ENCODE data around the gene DYRK3.

The DYRK3 gene

GRCh38 chr1:206679738-206680211, 44.4 kb downstream of the DYRK3 start:
- in situ Hi-C loops (cut with HindIII; ENCODE audit: low sequenced_read_pairs): no loop called here

GRCh38 chr1:206680279-206680678, 44.9 kb downstream of the DYRK3 start:
- in situ Hi-C loops (cut with HindIII; ENCODE audit: low sequenced_read_pairs): no loop called here

- in situ Hi-C loops (cut with HindIII; ENCODE audit: low sequenced_read_pairs): no loop called here
Measured at GRCh38 chr1:206681359-206681758, 46.0 kb downstream of the DYRK3 start.

GRCh38 chr1:206682111-206682510, 46.8 kb downstream of the DYRK3 start:
- in situ Hi-C loops (cut with HindIII; ENCODE audit: low sequenced_read_pairs): no loop called here

- in situ Hi-C loops (cut with HindIII; ENCODE audit: low sequenced_read_pairs): no loop called here
Measured at GRCh38 chr1:206683313-206683712, 48.0 kb downstream of the DYRK3 start.

- in situ Hi-C loops (cut with HindIII; ENCODE audit: low sequenced_read_pairs): no loop called here
Measured at GRCh38 chr1:206684003-206684402, 48.7 kb downstream of the DYRK3 start.

GRCh38 chr1:206684478-206685333, 49.4 kb downstream of the DYRK3 start, which contains the start of gene MAPKAPK2:
MAPKAPK2 (plus strand) TSS chr1:206684905; CDS start chr1:206685230, 325 bp downstream.
- in situ Hi-C loops (cut with HindIII; ENCODE audit: low sequenced_read_pairs): no loop called here

- in situ Hi-C loops (cut with HindIII; ENCODE audit: low sequenced_read_pairs): no loop called here
Measured at GRCh38 chr1:206685334-206685768, 50.0 kb downstream of the DYRK3 start.

GRCh38 chr1:206685769-206686477, 50.6 kb downstream of the DYRK3 start:
- in situ Hi-C loops (cut with HindIII; ENCODE audit: low sequenced_read_pairs): no loop called here

GRCh38 chr1:206686478-206687249, 51.3 kb downstream of the DYRK3 start:
- in situ Hi-C loops (cut with HindIII; ENCODE audit: low sequenced_read_pairs): no loop called here

GRCh38 chr1:206687251-206687914, 52.0 kb downstream of the DYRK3 start:
- in situ Hi-C loops (cut with HindIII; ENCODE audit: low sequenced_read_pairs): no loop called here

- in situ Hi-C loops (cut with HindIII; ENCODE audit: low sequenced_read_pairs): no loop called here
Measured at GRCh38 chr1:206687915-206688442, 52.6 kb downstream of the DYRK3 start.

GRCh38 chr1:206690516-206690915, 55.2 kb downstream of the DYRK3 start:
- in situ Hi-C loops (cut with HindIII; ENCODE audit: low sequenced_read_pairs): no loop called here

GRCh38 chr1:206691604-206692003, 56.3 kb downstream of the DYRK3 start:
- in situ Hi-C loops (cut with HindIII; ENCODE audit: low sequenced_read_pairs): no loop called here

- in situ Hi-C loops (cut with HindIII; ENCODE audit: low sequenced_read_pairs): no loop called here
Measured at GRCh38 chr1:206693029-206693428, 57.7 kb downstream of the DYRK3 start.

GRCh38 chr1:206693592-206693991, 58.3 kb downstream of the DYRK3 start:
- in situ Hi-C loops (cut with HindIII; ENCODE audit: low sequenced_read_pairs): no loop called here

GRCh38 chr1:206694171-206695124, 59.1 kb downstream of the DYRK3 start:
- in situ Hi-C loops (cut with HindIII; ENCODE audit: low sequenced_read_pairs): no loop called here

GRCh38 chr1:206695733-206696132, 60.4 kb downstream of the DYRK3 start:
- in situ Hi-C loops (cut with HindIII; ENCODE audit: low sequenced_read_pairs): no loop called here

Data from endothelial cell of hepatic sinusoid (primary cell).